ENCODE data around the gene MKNK1. TPM values are rescaled to one million over a fixed set of nuclear protein-coding genes. Genes with fewer than 3 reads are reported as not detected.

Gene MKNK1
- polyA plus RNA-seq, 1 donor (not counting 4 experiments of a cell fraction or from before 2014, with no cell fraction given): 55.7 TPM

- no peaks in the 10 kb centered on the region for H4K20me1 ChIP-seq (ENCODE audit: control insufficient read depth, extremely low read depth, insufficient read depth, low read length)
- H3K4me1 ChIP-seq (ENCODE audit: control insufficient read depth, extremely low read depth, insufficient read depth, low read length): peaks cover 10% of the 10 kb centered on the region
- no peak overlapping the region for H3K9ac ChIP-seq (ENCODE audit: control insufficient read depth, extremely low read depth, insufficient read depth, low read length)
- H3K9me1 ChIP-seq (ENCODE audit: control insufficient read depth, extremely low read depth, insufficient read depth, low read length): no peaks in the 10 kb centered on the region
- no peaks in the 10 kb centered on the region for H3K79me2 ChIP-seq (ENCODE audit: control insufficient read depth, insufficient read depth, low read length)
- dilution Hi-C loops (cut with MboI; ENCODE audit: extremely low pct_ligation_motif_present, low sequenced_read_pairs): no loop called here
- no peak overlapping the region for H3K27ac ChIP-seq (ENCODE audit: control insufficient read depth, insufficient read depth, low read length)
- H2AFZ ChIP-seq (ENCODE audit: control insufficient read depth, low read length): no peak overlapping the region
- H3K4me3 ChIP-seq (ENCODE audit: control insufficient read depth in 2 of 3, extremely low read depth in 1 of 3, insufficient read depth in 2 of 3, low read depth in 1 of 3, low read length in 3 of 3): no peak overlapping the region
- H3K27me3 ChIP-seq (ENCODE audit: control insufficient read depth, extremely low read depth, insufficient read depth, low read length): no peaks in the 10 kb centered on the region
- H3K9me3 ChIP-seq (ENCODE audit: control insufficient read depth, low read depth, low read length): no peaks in the 10 kb centered on the region
- DNase-seq (ENCODE audit: low read depth, low spot score) (no peak), FAIRE-seq (no peak)
- H3K4me2 ChIP-seq (ENCODE audit: control insufficient read depth, extremely low read depth, insufficient read depth, low read depth, low read length): no peak overlapping the region
- TF ChIP-seq CTCF (optimal IDR thresholded peaks at IDR 0.05 in 1 of 3, IDR thresholded peaks at IDR 0.05 in 1 of 3, conservative IDR thresholded peaks at IDR 0.05 in 1 of 3; ENCODE audit: extremely low read depth in 1 of 3, insufficient read depth in 2 of 3, low read length in 3 of 3) (no peak), EZH2 (IDR thresholded peaks at IDR 0.05; ENCODE audit: low read length) (no peak)
- H3K36me3 ChIP-seq (ENCODE audit: control insufficient read depth in 2 of 2, extremely low read depth in 1 of 2, insufficient read depth in 2 of 2, low read length in 2 of 2): no peaks in the 10 kb centered on the region
Measured at GRCh38 chr1:46513536-46513935, 90.5 kb downstream of the MKNK1 start.

- no peaks in the 10 kb centered on the region for H3K36me3 ChIP-seq (ENCODE audit: control insufficient read depth in 2 of 2, extremely low read depth in 1 of 2, insufficient read depth in 2 of 2, low read length in 2 of 2)
- DNase-seq (ENCODE audit: low read depth, low spot score) (no peak), FAIRE-seq (no peak)
- H3K27ac ChIP-seq (ENCODE audit: control insufficient read depth, insufficient read depth, low read length): no peak overlapping the region
- no peaks in the 10 kb centered on the region for H3K79me2 ChIP-seq (ENCODE audit: control insufficient read depth, insufficient read depth, low read length)
- no peak overlapping the region for H3K4me2 ChIP-seq (ENCODE audit: control insufficient read depth, extremely low read depth, insufficient read depth, low read depth, low read length)
- no peaks in the 10 kb centered on the region for H3K9me3 ChIP-seq (ENCODE audit: control insufficient read depth, low read depth, low read length)
- TF ChIP-seq EZH2 (IDR thresholded peaks at IDR 0.05; ENCODE audit: low read length) (no peak), CTCF (optimal IDR thresholded peaks at IDR 0.05 in 1 of 3, IDR thresholded peaks at IDR 0.05 in 1 of 3, conservative IDR thresholded peaks at IDR 0.05 in 1 of 3; ENCODE audit: extremely low read depth in 1 of 3, insufficient read depth in 2 of 3, low read length in 3 of 3) (no peak)
- H4K20me1 ChIP-seq (ENCODE audit: control insufficient read depth, extremely low read depth, insufficient read depth, low read length): no peaks in the 10 kb centered on the region
- peaks cover 2% of the 10 kb centered on the region for H3K27me3 ChIP-seq (ENCODE audit: control insufficient read depth, extremely low read depth, insufficient read depth, low read length)
- H2AFZ ChIP-seq (ENCODE audit: control insufficient read depth, low read length): no peak overlapping the region
- no peak overlapping the region for H3K4me3 ChIP-seq (ENCODE audit: control insufficient read depth in 2 of 3, extremely low read depth in 1 of 3, insufficient read depth in 2 of 3, low read depth in 1 of 3, low read length in 3 of 3)
- no peaks in the 10 kb centered on the region for H3K9me1 ChIP-seq (ENCODE audit: control insufficient read depth, extremely low read depth, insufficient read depth, low read length)
- H3K4me1 ChIP-seq (ENCODE audit: control insufficient read depth, extremely low read depth, insufficient read depth, low read length): peaks cover 10% of the 10 kb centered on the region
- dilution Hi-C loops (cut with MboI; ENCODE audit: extremely low pct_ligation_motif_present, low sequenced_read_pairs): no loop called here
- no peak overlapping the region for H3K9ac ChIP-seq (ENCODE audit: control insufficient read depth, extremely low read depth, insufficient read depth, low read length)
Measured at GRCh38 chr1:46512792-46513190, 91.3 kb downstream of the MKNK1 start.
